DOHH2 (cell line): ENCODE measurements around the gene DUSP12.
A peak's percentile ranks its signal among the peaks of the same experiment; 100 is the strongest.
"Not testable (repeated sequence)": the region's sequence is repeated elsewhere in the genome, so short reads cannot be mapped to it uniquely, and the experiment has no call there.

Source experiments
- H3F3A ChIP-seq: fragments of 200-600 bp; sonication (generic), shearing (Covaris generic); 2 replicates; pipeline ENCODE4 v1.6.0; 2016; ENCODE audit warnings: antibody characterized with exemption, mild to moderate bottlenecking; ENCODE audit not compliant: control insufficient read depth, insufficient read depth
- H3K27ac ChIP-seq: fragments of 200-600 bp; sonication (generic); 2 replicates; pipeline ENCODE4 v1.5.1; 2014; ENCODE audit warnings: low read depth, mild to moderate bottlenecking, low read length, moderate library complexity
- H3K27me3 ChIP-seq: fragments of 200-600 bp; sonication (generic); 2 replicates; pipeline ENCODE4 v1.6.1; 2014; ENCODE audit warnings: mild to moderate bottlenecking, low read length, mixed read lengths; ENCODE audit not compliant: control insufficient read depth
- H3K36me3 ChIP-seq: fragments of 200-600 bp; sonication (generic); 2 replicates; pipeline ENCODE4 v1.6.1; 2014; ENCODE audit warnings: mild to moderate bottlenecking, low read length, moderate library complexity, mixed read lengths; ENCODE audit not compliant: control insufficient read depth
- H3K4me1 ChIP-seq: fragments of 200-600 bp; sonication (generic); 2 replicates; pipeline ENCODE4 v1.6.1; 2014; ENCODE audit warnings: mild to moderate bottlenecking, low read length, mixed read lengths; ENCODE audit not compliant: control insufficient read depth
- H3K4me2 ChIP-seq: fragments of 200-600 bp; sonication (generic); 2 replicates; pipeline ENCODE4 v1.6.0; 2014; ENCODE audit warnings: mild to moderate bottlenecking, low read length, moderate library complexity
- H3K4me3 ChIP-seq: fragments of 200-600 bp; sonication (generic); 2 replicates; pipeline ENCODE4 v1.5.1; 2014; ENCODE audit warnings: mild to moderate bottlenecking, low read length, mixed read lengths
- H3K79me2 ChIP-seq: fragments of 200-600 bp; sonication (generic); 2 replicates; pipeline ENCODE4 v1.6.1; 2014; ENCODE audit warnings: mild to moderate bottlenecking, low read length, mixed read lengths; ENCODE audit not compliant: control insufficient read depth
- H3K9me2 ChIP-seq: fragments of 200-600 bp; sonication (generic); replicated peaks from 2 replicates; pipeline ENCODE4 v1.6.1; 2014; ENCODE audit warnings: mild to moderate bottlenecking, low read length, mixed read lengths; ENCODE audit not compliant: control insufficient read depth
- H3K9me3 ChIP-seq: fragments of 200-600 bp; sonication (generic); 2 replicates; pipeline ENCODE4 v1.6.1; 2014; ENCODE audit warnings: antibody characterized with exemption, low read length, mixed read lengths; ENCODE audit not compliant: control insufficient read depth, insufficient read depth
- H4K20me1 ChIP-seq: fragments of 200-600 bp; sonication (generic); 2 replicates; pipeline ENCODE4 v1.6.0; 2014; ENCODE audit warnings: low read depth, mild to moderate bottlenecking, antibody characterized with exemption, low read length, moderate library complexity; ENCODE audit not compliant: control insufficient read depth, insufficient read depth
- EZH2phosphoT487 ChIP-seq: fragments of 200-600 bp; sonication (generic); IDR thresholded peaks from 2 replicates; pipeline ENCODE4 v1.6.1; 2017; ENCODE audit warnings: borderline replicate concordance, mild to moderate bottlenecking, antibody characterized with exemption, low read length, moderate library complexity, mixed read lengths
- TF ChIP-seq, protein P1 (sequence below): fragments of 200-600 bp; sonication (generic); IDR thresholded peaks from one replicate; pipeline ENCODE4 v1.5.1; 2014; ENCODE audit warnings: antibody characterized with exemption, mild to moderate bottlenecking, low read depth, low read length; ENCODE audit not compliant: poor library complexity, severe bottlenecking

Gene DUSP12

DNA sequence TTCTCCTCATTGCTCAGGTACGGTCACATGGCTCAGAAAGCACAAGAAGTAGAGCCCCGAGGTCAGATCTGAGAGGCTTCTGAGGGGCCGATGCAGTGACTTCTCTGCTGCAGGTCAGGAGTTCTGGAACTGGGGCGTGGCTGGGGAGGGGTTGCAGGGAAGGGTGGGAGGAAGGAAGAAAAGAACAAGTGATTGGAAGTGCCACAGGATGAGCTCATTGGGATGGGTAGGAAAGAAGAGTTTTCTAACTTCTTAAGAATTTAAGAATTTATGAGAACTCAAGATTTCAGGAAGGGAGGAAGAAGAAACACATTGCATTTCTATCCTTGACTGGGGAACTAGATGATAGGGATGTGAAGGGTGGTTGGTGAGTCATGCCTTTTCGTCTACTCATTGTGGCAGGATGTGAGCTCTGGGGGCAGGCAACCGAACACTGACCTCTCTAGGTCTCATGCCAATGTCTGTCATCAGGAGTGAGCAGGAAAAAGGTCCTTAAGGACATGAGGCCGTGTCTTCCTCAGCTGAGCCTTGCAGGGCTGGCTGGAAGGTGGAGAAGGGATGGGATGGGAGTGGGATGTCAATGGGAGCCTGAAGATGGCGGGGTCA is 27.7 kb upstream of the DUSP12 start:
- peak overlapping the region; percentile 61 for H3K4me3 ChIP-seq
- no peaks in the 10 kb centered on the region for H3K27me3 ChIP-seq
- H3K4me2 ChIP-seq = peak overlapping the region; percentile 75

DNA sequence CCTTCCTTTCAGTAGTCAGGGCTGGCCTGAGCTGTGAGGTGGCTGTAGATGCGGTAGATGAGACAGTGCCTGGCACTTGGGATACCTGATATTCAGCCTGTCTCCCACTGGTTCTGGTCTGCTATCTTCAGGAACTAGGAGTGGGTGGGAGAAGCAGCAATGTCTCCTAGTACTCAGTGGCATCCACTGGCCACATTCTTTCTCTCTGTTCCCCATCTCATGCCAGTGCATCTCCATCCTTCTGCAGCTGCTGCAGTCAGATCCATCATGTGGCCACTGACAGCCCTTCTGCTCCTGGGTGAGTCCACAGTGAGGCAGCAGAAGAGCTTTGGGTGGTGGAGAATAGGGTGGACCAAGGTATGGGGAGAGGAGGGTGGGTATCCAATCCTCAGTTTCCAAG is 27.2 kb upstream of the DUSP12 start:
- Histone ChIP-seq H3K4me1 (peaks cover 75% of the 10 kb centered on the region), H3K79me2 (peaks cover 13% of the 10 kb centered on the region), H3F3A (peaks cover 31% of the 10 kb centered on the region), H3K36me3 (no peaks in the 10 kb centered on the region), H3K9me3 (no peaks in the 10 kb centered on the region), H3K4me3 (peak overlapping the region; percentile 61), H3K27me3 (no peaks in the 10 kb centered on the region), H4K20me1 (no peaks in the 10 kb centered on the region), H3K27ac (no peak overlapping the region), H3K9me2 (no peaks in the 10 kb centered on the region), H3K4me2 (peak overlapping the region; percentile 75)
- TF ChIP-seq, protein P1, sequence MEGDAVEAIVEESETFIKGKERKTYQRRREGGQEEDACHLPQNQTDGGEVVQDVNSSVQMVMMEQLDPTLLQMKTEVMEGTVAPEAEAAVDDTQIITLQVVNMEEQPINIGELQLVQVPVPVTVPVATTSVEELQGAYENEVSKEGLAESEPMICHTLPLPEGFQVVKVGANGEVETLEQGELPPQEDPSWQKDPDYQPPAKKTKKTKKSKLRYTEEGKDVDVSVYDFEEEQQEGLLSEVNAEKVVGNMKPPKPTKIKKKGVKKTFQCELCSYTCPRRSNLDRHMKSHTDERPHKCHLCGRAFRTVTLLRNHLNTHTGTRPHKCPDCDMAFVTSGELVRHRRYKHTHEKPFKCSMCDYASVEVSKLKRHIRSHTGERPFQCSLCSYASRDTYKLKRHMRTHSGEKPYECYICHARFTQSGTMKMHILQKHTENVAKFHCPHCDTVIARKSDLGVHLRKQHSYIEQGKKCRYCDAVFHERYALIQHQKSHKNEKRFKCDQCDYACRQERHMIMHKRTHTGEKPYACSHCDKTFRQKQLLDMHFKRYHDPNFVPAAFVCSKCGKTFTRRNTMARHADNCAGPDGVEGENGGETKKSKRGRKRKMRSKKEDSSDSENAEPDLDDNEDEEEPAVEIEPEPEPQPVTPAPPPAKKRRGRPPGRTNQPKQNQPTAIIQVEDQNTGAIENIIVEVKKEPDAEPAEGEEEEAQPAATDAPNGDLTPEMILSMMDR = no peak
- TF ChIP-seq EZH2phosphoT487 = no peak

More for the DNA sequence above, 27.7 kb upstream of the DUSP12 start:
- peaks cover 35% of the 10 kb centered on the region for H3F3A ChIP-seq
- H3K4me1 ChIP-seq = peaks cover 78% of the 10 kb centered on the region
- H3K9me2 ChIP-seq = no peaks in the 10 kb centered on the region
- peak overlapping the region; percentile 94 for H3K27ac ChIP-seq
- H3K36me3 ChIP-seq = no peaks in the 10 kb centered on the region
- H3K9me3 ChIP-seq = no peaks in the 10 kb centered on the region
- H3K79me2 ChIP-seq = peaks cover 10% of the 10 kb centered on the region
- no peaks in the 10 kb centered on the region for H4K20me1 ChIP-seq
- no peak for TF ChIP-seq EZH2phosphoT487
- TF ChIP-seq, protein P1 = no peak

DNA sequence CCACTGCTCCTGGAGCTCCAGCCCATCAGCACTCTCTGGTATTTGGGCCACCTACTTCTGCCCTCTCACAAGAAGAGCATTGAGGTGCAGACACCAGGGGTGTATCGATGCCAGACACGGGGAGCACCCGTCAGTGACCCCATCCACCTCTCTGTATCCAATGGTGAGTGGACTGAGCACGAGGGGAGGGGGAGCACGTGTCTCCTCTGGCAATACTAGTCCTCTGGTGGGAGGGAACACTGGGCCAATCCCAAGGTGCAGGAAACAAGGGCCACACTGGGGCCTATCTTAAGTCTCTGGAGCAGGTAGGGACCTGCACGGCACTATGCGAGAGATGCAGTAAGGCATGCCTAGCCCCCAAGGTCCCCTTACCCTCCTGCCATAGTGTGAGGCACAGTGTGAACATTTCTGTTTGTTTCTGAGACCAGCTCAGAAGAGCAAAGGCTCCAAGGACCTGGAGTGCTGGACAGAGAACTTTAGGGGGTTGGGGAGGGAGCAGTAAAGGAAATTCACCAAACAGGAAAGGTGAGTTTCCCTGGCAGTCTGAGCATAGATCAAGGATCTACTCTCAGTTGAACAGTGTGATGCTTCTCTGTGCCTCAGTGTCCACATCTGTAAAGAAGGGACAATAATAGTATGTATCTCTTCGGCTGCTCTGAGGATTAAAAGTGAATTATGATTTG is 26.0 kb upstream of the DUSP12 start:
- H3F3A ChIP-seq = peaks cover 32% of the 10 kb centered on the region
- no peaks in the 10 kb centered on the region for H3K36me3 ChIP-seq
- no peaks in the 10 kb centered on the region for H3K9me2 ChIP-seq
- H3K27ac ChIP-seq = no peak overlapping the region
- no peaks in the 10 kb centered on the region for H3K27me3 ChIP-seq
- peaks cover 75% of the 10 kb centered on the region for H3K4me1 ChIP-seq
- H3K9me3 ChIP-seq = no peaks in the 10 kb centered on the region
- H3K4me3 ChIP-seq = no peak overlapping the region
- no peak for TF ChIP-seq EZH2phosphoT487
- TF ChIP-seq, protein P1 = no peak
- H3K4me2 ChIP-seq = no peak overlapping the region
- peaks cover 14% of the 10 kb centered on the region for H3K79me2 ChIP-seq
- H4K20me1 ChIP-seq = no peaks in the 10 kb centered on the region

DNA sequence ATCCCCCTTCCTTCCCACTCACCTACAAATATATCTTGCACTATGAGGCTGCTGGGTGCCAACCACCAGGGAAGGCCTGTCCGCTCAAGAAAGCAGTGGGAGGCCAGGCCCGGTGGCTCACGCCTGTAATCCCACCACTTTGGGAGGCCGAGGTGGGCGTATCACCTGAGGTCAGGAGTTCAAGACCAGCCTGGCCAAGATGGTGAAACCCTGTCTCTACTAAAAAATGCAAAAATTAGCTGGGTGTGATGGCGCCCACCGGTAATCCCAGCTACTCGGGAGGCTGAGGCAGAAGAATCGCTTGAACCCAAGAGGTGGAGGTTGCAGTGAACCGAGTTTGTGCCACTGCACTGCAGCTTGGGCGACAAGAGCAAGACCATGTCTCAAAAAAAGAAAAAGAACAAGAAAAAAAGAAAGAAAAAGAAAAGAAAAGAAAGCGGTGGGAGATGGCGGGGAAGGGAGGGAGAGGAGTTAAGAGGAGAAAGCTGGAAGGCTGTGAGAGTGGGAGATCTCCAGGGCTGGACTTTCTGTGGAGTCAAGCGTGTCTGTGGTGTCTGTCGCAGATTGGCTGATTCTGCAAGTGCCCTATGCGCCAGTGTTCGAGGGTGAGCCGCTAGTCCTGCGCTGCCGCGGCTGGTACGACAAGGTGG is 24.2 kb upstream of the DUSP12 start:
- peaks cover 67% of the 10 kb centered on the region for H3K4me1 ChIP-seq
- peak overlapping the region; percentile 75 for H3K27ac ChIP-seq
- H3K4me3 ChIP-seq = peak overlapping the region; percentile 88
- not testable (repeated sequence) for H4K20me1 ChIP-seq, H3K36me3 ChIP-seq, H3K9me3 ChIP-seq, H3K9me2 ChIP-seq, H3K27me3 ChIP-seq
- peak overlapping the region; percentile 94 for H3K4me2 ChIP-seq
- H3K79me2 ChIP-seq = peaks cover 14% of the 10 kb centered on the region
- peaks cover 22% of the 10 kb centered on the region for H3F3A ChIP-seq
